Common myeloid progenitor, CD34-positive (primary cell): ENCODE results near the gene PELI2.

Experiments
- CTCF ChIA-PET: fragments of 350-600 bp; sonication (Branson Sonifier 250); formaldehyde crosslinking; loops from one replicate; lab custom pipeline; 2021; ENCODE audit warnings: antibody characterized with exemption; lab: Charles Lee
- POLR2A ChIA-PET: fragments of 350-600 bp; sonication (Branson Sonifier 250); formaldehyde crosslinking; loops from one replicate; lab custom pipeline; 2021; ENCODE audit warnings: antibody characterized with exemption; lab: Charles Lee
- DNase-seq, 3 donors: peaks; one replicate each; pipeline versions ENCODE4 v3.0.0 to v3.0.0-alpha.2; 2013
- H3K27ac ChIP-seq, 2 experiments: 1 replicate in 1 of 2; 2 replicates in 1 of 2; pipeline ENCODE4 v1.7.0; 2013; ENCODE audit warnings: inconsistent platforms in 2 of 2, low read length in 2 of 2, mild to moderate bottlenecking in 2 of 2, low read depth in 1 of 2, moderate library complexity in 1 of 2; ENCODE audit not compliant: severe bottlenecking in 2 of 2, insufficient read depth in 1 of 2, poor library complexity in 1 of 2
- H3K27me3 ChIP-seq, 5 experiments: replicated peaks in 2 of 5; 1 replicate in 3 of 5; 2 replicates in 2 of 5; pipeline versions ENCODE4 v1.6.1 to v1.7.0; 2013; ENCODE audit warnings: low read length in 4 of 5, mild to moderate bottlenecking in 2 of 5, moderate library complexity in 2 of 5, inconsistent platforms in 1 of 5; ENCODE audit not compliant: insufficient read depth in 5 of 5, control insufficient read depth in 4 of 5
- H3K36me3 ChIP-seq, 4 experiments: 1 replicate in 2 of 4; 2 replicates in 2 of 4; pipeline versions ENCODE4 v1.6.1 to v1.7.0; 2013; ENCODE audit warnings: low read length in 3 of 4, control low read depth in 1 of 4, mild to moderate bottlenecking in 1 of 4; ENCODE audit not compliant: control insufficient read depth in 4 of 4, insufficient read depth in 4 of 4
- H3K4me1 ChIP-seq, 4 experiments: 1 replicate in 3 of 4; 2 replicates in 1 of 4; pipeline versions ENCODE4 v1.6.1 to v1.7.1; 2013; ENCODE audit warnings: low read length in 3 of 4, mild to moderate bottlenecking in 3 of 4, control low read depth in 1 of 4, inconsistent platforms in 1 of 4, moderate library complexity in 1 of 4; ENCODE audit not compliant: control insufficient read depth in 4 of 4, insufficient read depth in 4 of 4; ENCODE audit errors: control extremely low read depth in 1 of 4
- H3K4me3 ChIP-seq, 7 experiments: 1 replicate in 4 of 7; 2 replicates in 3 of 7; pipeline versions ENCODE4 v1.5.1 to v1.7.0; 2013; ENCODE audit warnings: mild to moderate bottlenecking in 7 of 7, low read length in 6 of 7, moderate library complexity in 6 of 7, inconsistent platforms in 2 of 7, low read depth in 2 of 7, control low read depth in 1 of 7; ENCODE audit not compliant: insufficient read depth in 4 of 7, control insufficient read depth in 1 of 7; ENCODE audit errors: extremely low read depth in 1 of 7
- H3K9me3 ChIP-seq, 5 experiments: 1 replicate in 4 of 5; 2 replicates in 1 of 5; pipeline versions ENCODE4 v1.6.1 to v1.7.1; 2013; ENCODE audit warnings: low read length in 4 of 5, mild to moderate bottlenecking in 2 of 5, inconsistent platforms in 1 of 5, low read depth in 1 of 5, moderate library complexity in 1 of 5; ENCODE audit not compliant: control insufficient read depth in 4 of 5, insufficient read depth in 2 of 5; ENCODE audit errors: control extremely low read depth in 1 of 5
- WGBS: methylation state at CpG from one replicate; pipeline ENCODE4 v1.1.5; 2013; ENCODE audit not compliant: insufficient coverage; 5-methylcytosine and 5-hydroxymethylcytosine counted together

Gene PELI2

GRCh38 chr14:56282179-56282578 is 164.0 kb downstream of the PELI2 start:
- no CpG with 5 or more reads among the region's 2 CpGs for WGBS
- DNase-seq, result no peak
- ChIA-PET POLR2A (no interaction called here), CTCF (interaction anchor here (1.2 to 2.9 kb wide), 3 partner anchors 16 to 58 kb away, joined by 5 to 10 read pairs (median 8); no protein-coding TSS in a partner anchor)
- peaks cover 0 to 6% (median 5%) of the 10 kb centered on the region in 4 experiments for H3K4me1 ChIP-seq
- peaks cover 0 to 2% (median 2%) of the 10 kb centered on the region in 4 experiments for H3K36me3 ChIP-seq
- H3K27ac ChIP-seq, result no peak overlapping the region
- H3K9me3 ChIP-seq, result no peaks in the 10 kb centered on the region
- H3K4me3 ChIP-seq, result no peak overlapping the region
- no peaks in the 10 kb centered on the region for H3K27me3 ChIP-seq

- Histone ChIP-seq H3K9me3 (no peaks in the 10 kb centered on the region), H3K4me1 (peaks cover 0 to 6% (median 5%) of the 10 kb centered on the region in 4 experiments), H3K4me3 (no peak overlapping the region), H3K36me3 (peaks cover 4 to 13% (median 11%) of the 10 kb centered on the region in 4 experiments), H3K27me3 (no peaks in the 10 kb centered on the region), H3K27ac (no peak overlapping the region)
- ChIA-PET CTCF (interaction anchor here (1.2 to 1.3 kb wide), 3 partner anchors 9 to 190 kb away, joined by 3 to 4 read pairs (median 3); no protein-coding TSS in a partner anchor), POLR2A (no interaction called here)
- 100% methylated on average over 1 of the region's 1 CpG for WGBS
- DNase-seq, result no peak
These were observed 166.4 kb downstream of the PELI2 start for GRCh38 chr14:56284641-56285040.

- ChIA-PET POLR2A (no interaction called here), CTCF (interaction anchor here (0.9 to 1.2 kb wide), 2 partner anchors 15 to 557 kb away, joined by 3 read pairs; no protein-coding TSS in a partner anchor)
- Histone ChIP-seq H3K27ac (no peak overlapping the region), H3K36me3 (peaks cover 23 to 46% (median 29%) of the 10 kb centered on the region in 4 experiments), H3K27me3 (no peaks in the 10 kb centered on the region), H3K4me3 (no peak overlapping the region), H3K9me3 (no peaks in the 10 kb centered on the region), H3K4me1 (peaks cover 0 to 6% (median 5%) of the 10 kb centered on the region in 4 experiments)
- DNase-seq, result no peak
- 100% methylated on average over 2 of the region's 2 CpGs for WGBS
These were observed 170.9 kb downstream of the PELI2 start for GRCh38 chr14:56289155-56289554.

- CTCF ChIA-PET, result interaction anchor here (1.2 kb wide), 1 partner anchor 14 kb away, joined by 3 read pairs; no protein-coding TSS in a partner anchor
- WGBS, result 97% methylated on average over 14 of the region's 14 CpGs
- H3K4me3 ChIP-seq, result no peak overlapping the region
These were observed 172.0 kb downstream of the PELI2 start for GRCh38 chr14:56290195-56290594.

GRCh38 chr14:56292970-56293369 is 174.8 kb downstream of the PELI2 start:
- Histone ChIP-seq H3K4me1 (no peaks in the 10 kb centered on the region), H3K27ac (no peak overlapping the region), H3K27me3 (no peaks in the 10 kb centered on the region), H3K4me3 (no peak overlapping the region), H3K9me3 (no peaks in the 10 kb centered on the region), H3K36me3 (peaks cover 34 to 61% (median 45%) of the 10 kb centered on the region in 4 experiments)
- 96% methylated on average over 3 of the region's 3 CpGs for WGBS
- CTCF ChIA-PET, result interaction anchor here (1.4 to 2.0 kb wide), 3 partner anchors 11 to 182 kb away, joined by 3 to 6 read pairs (median 3); no protein-coding TSS in a partner anchor
- POLR2A ChIA-PET, result no interaction called here
- no peak for DNase-seq

More at GRCh38 chr14:56290195-56290594, 172.0 kb downstream of the PELI2 start:
- POLR2A ChIA-PET, result interaction anchor here (0.6 kb wide), 1 partner anchor 78 kb away, joined by 3 read pairs; no protein-coding TSS in a partner anchor
- H3K36me3 ChIP-seq, result peaks cover 23 to 49% (median 36%) of the 10 kb centered on the region in 4 experiments
- peaks cover 0 to 6% (median 2%) of the 10 kb centered on the region in 4 experiments for H3K4me1 ChIP-seq
- no peaks in the 10 kb centered on the region for H3K27me3 ChIP-seq
- no peak overlapping the region for H3K27ac ChIP-seq
- H3K9me3 ChIP-seq, result no peaks in the 10 kb centered on the region
- DNase-seq, result no peak

- WGBS, result no CpG with 5 or more reads among the region's 2 CpGs
- CTCF ChIA-PET, result interaction anchor here (1.4 to 2.3 kb wide), 5 partner anchors 8 to 181 kb away, joined by 3 to 6 read pairs (median 3); no protein-coding TSS in a partner anchor
- POLR2A ChIA-PET, result no interaction called here
These were observed 175.3 kb downstream of the PELI2 start for GRCh38 chr14:56293506-56293905.

GRCh38 chr14:56294128-56294527 is 175.9 kb downstream of the PELI2 start:
- Histone ChIP-seq H3K27me3 (no peaks in the 10 kb centered on the region), H3K4me1 (no peaks in the 10 kb centered on the region), H3K36me3 (peaks cover 32 to 52% (median 39%) of the 10 kb centered on the region in 4 experiments), H3K9me3 (no peaks in the 10 kb centered on the region), H3K4me3 (no peak overlapping the region), H3K27ac (no peak overlapping the region)
- CTCF ChIA-PET, result interaction anchor here (1.0 to 2.3 kb wide), 6 partner anchors 8 to 181 kb away, joined by 3 to 6 read pairs (median 4); no protein-coding TSS in a partner anchor
- POLR2A ChIA-PET, result no interaction called here
- WGBS, result 100% methylated on average over 4 of the region's 5 CpGs
- peak in 1 of 3 donors; percentile 22 for DNase-seq

More at GRCh38 chr14:56293506-56293905, 175.3 kb downstream of the PELI2 start:
- H3K4me1 ChIP-seq, result no peaks in the 10 kb centered on the region
- no peaks in the 10 kb centered on the region for H3K27me3 ChIP-seq
- no peak for DNase-seq
- H3K4me3 ChIP-seq, result no peak overlapping the region
- H3K36me3 ChIP-seq, result peaks cover 32 to 57% (median 43%) of the 10 kb centered on the region in 4 experiments
- H3K27ac ChIP-seq, result no peak overlapping the region
- no peaks in the 10 kb centered on the region for H3K9me3 ChIP-seq
